SU-DHL-6 (cell line): Measurements from ENCODE around the gene CBX6.

Experiments
- EZH2phosphoT487 ChIP-seq: fragments of 200-600 bp; sonication (generic), shearing (Covaris generic); conservative IDR thresholded peaks from 2 replicates; pipeline ENCODE4 v1.6.1; 2018; ENCODE audit warnings: mild to moderate bottlenecking, antibody characterized with exemption, low read length, moderate library complexity, mixed read lengths
- TF ChIP-seq, protein P1 (sequence below): fragments of 200-600 bp; sonication (generic); IDR thresholded peaks from one replicate; pipeline ENCODE4 v1.5.1; 2017; ENCODE audit warnings: antibody characterized with exemption, mild to moderate bottlenecking, low read length, moderate library complexity; ENCODE audit not compliant: insufficient read depth, poor library complexity, severe bottlenecking

GRCh38 chr22:38852522-38852921 is 19.5 kb downstream of the CBX6 start:
- TF ChIP-seq, protein P1, sequence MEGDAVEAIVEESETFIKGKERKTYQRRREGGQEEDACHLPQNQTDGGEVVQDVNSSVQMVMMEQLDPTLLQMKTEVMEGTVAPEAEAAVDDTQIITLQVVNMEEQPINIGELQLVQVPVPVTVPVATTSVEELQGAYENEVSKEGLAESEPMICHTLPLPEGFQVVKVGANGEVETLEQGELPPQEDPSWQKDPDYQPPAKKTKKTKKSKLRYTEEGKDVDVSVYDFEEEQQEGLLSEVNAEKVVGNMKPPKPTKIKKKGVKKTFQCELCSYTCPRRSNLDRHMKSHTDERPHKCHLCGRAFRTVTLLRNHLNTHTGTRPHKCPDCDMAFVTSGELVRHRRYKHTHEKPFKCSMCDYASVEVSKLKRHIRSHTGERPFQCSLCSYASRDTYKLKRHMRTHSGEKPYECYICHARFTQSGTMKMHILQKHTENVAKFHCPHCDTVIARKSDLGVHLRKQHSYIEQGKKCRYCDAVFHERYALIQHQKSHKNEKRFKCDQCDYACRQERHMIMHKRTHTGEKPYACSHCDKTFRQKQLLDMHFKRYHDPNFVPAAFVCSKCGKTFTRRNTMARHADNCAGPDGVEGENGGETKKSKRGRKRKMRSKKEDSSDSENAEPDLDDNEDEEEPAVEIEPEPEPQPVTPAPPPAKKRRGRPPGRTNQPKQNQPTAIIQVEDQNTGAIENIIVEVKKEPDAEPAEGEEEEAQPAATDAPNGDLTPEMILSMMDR: no peak
- TF ChIP-seq EZH2phosphoT487: no peak
